GM23248 (cell line): ENCODE measurements around the gene CORO2B. TPM values are rescaled to one million over a fixed set of nuclear protein-coding genes. Genes with fewer than 3 reads are reported as not detected.

Experiments used
- DNase-seq: peaks from one replicate; pipeline ENCODE4 v3.0.0-alpha.2; 2015
- H2AFZ ChIP-seq: fragments of 200-600 bp; sonication (generic); 2 replicates; pipeline ENCODE4 v1.6.1; 2016; ENCODE audit warnings: antibody characterized with exemption
- H3F3A ChIP-seq: fragments of 200-600 bp; sonication (generic); 2 replicates; pipeline ENCODE4 v1.6.1; 2016; ENCODE audit warnings: mild to moderate bottlenecking, antibody characterized with exemption, mixed run types; ENCODE audit not compliant: insufficient read depth
- H3K27ac ChIP-seq: fragments of 200-600 bp; sonication (generic); 2 replicates; pipeline ENCODE4 v1.5.1; 2016; ENCODE audit warnings: mild to moderate bottlenecking
- H3K27me3 ChIP-seq: fragments of 200-600 bp; sonication (generic); replicated peaks from 2 replicates; pipeline ENCODE4 v1.6.1; 2016; ENCODE audit warnings: mild to moderate bottlenecking; ENCODE audit not compliant: insufficient read depth
- H3K36me3 ChIP-seq: fragments of 200-600 bp; sonication (generic); 2 replicates; pipeline ENCODE4 v1.6.1; 2016; ENCODE audit warnings: low read depth, mild to moderate bottlenecking
- H3K4me1 ChIP-seq: fragments of 200-600 bp; sonication (generic); 2 replicates; pipeline ENCODE4 v1.6.1; 2016; ENCODE audit warnings: mild to moderate bottlenecking; ENCODE audit not compliant: insufficient read depth
- H3K4me2 ChIP-seq: fragments of 200-600 bp; sonication (generic); one replicate; pipeline ENCODE4 v1.6.1; 2016; ENCODE audit warnings: mild to moderate bottlenecking; ENCODE audit not compliant: unreplicated experiment
- H3K4me3 ChIP-seq: fragments of 200-600 bp; sonication (generic); 2 replicates; pipeline ENCODE4 v1.5.1; 2016; ENCODE audit warnings: mild to moderate bottlenecking
- H3K79me2 ChIP-seq: fragments of 200-600 bp; sonication (generic); 2 replicates; pipeline ENCODE4 v1.6.1; 2016; ENCODE audit warnings: mild to moderate bottlenecking; ENCODE audit not compliant: insufficient read depth
- H3K9ac ChIP-seq: fragments of 200-600 bp; sonication (generic); 2 replicates; pipeline ENCODE4 v1.6.1; 2016; ENCODE audit warnings: mild to moderate bottlenecking
- H3K9me2 ChIP-seq: fragments of 200-600 bp; sonication (generic); 2 replicates; pipeline ENCODE4 v1.6.1; 2016; ENCODE audit warnings: mixed run types, mild to moderate bottlenecking, moderate library complexity; ENCODE audit not compliant: insufficient read depth
- H3K9me3 ChIP-seq: fragments of 200-600 bp; sonication (generic); one replicate; pipeline ENCODE4 v1.6.1; 2017; ENCODE audit warnings: low read depth
- H4K20me1 ChIP-seq: fragments of 200-600 bp; sonication (generic); 2 replicates; pipeline ENCODE4 v1.6.0; 2016; ENCODE audit not compliant: insufficient read depth
- EZH2 ChIP-seq: fragments of 200-600 bp; sonication (generic); IDR thresholded peaks from 2 replicates; pipeline ENCODE4 v1.6.1; 2018; ENCODE audit warnings: antibody characterized with exemption, mild to moderate bottlenecking; ENCODE audit not compliant: insufficient read depth, poor library complexity, severe bottlenecking
- EZH2phosphoT487 ChIP-seq: fragments of 200-600 bp; sonication (generic); IDR thresholded peaks from 2 replicates; pipeline ENCODE4 v1.6.1; 2018; ENCODE audit warnings: antibody characterized with exemption, moderate library complexity, mild to moderate bottlenecking, low read depth; ENCODE audit not compliant: insufficient read depth
- WGBS, 2 experiments: methylation state at CpG; one replicate each; pipeline ENCODE4 v1.1.6; 2015 to 2017; ENCODE audit warnings: low lambda C conversion rate in 2 of 2, low coverage in 1 of 2; ENCODE audit errors: missing lambda C conversion rate in 2 of 2; 5-methylcytosine and 5-hydroxymethylcytosine counted together
- in situ Hi-C: fragments of 300-500 bp; cut with MboI; formaldehyde crosslinking; loops from 2 replicates; pipeline ENCODE4 v1.15.0; 2020
- polyA plus RNA-seq: library from polyadenylated mRNA; unstranded; fragments of >200 nt; fragmentation: Nextera tagmentation; extraction: Ambion mirVana; gene quantifications from 2 replicates; pipeline ENCODE4 v1.2.1, GENCODE V29; 2016
- total RNA-seq: library from RNA; depleted of rRNA; stranded (reverse); fragments of >200 nt; shearing (Covaris generic); gene quantifications from 2 replicates; pipeline ENCODE4 v1.2.3, GENCODE V29; 2014

The CORO2B gene
- total and polyA plus RNA-seq, 2 experiments from 2014 or later = 2.7 to 7.7 TPM

GRCh38 chr15:68572921-68573320, 5.9 kb upstream of the CORO2B start:
- DNase-seq = no peak
- Histone ChIP-seq H3K4me1 (0 out of 2 replicates have a peak, but pooled peaks cover 3% of the 10 kb centered on the region), H3K4me3 (no peak overlapping the region), H3F3A (0 out of 2 replicates have a peak, but pooled peaks cover 7% of the 10 kb centered on the region), H3K9me3 (no peaks in the 10 kb centered on the region), H3K79me2 (no peaks in the 10 kb centered on the region; the same call in 1 of the 2 replicates), H3K27me3 (no peaks in the 10 kb centered on the region), H3K4me2 (no peak overlapping the region), H3K9me2 (no peaks in the 10 kb centered on the region), H4K20me1 (no peaks in the 10 kb centered on the region), H3K9ac (no peak overlapping the region), H3K36me3 (no peaks in the 10 kb centered on the region), H2AFZ (no peak overlapping the region), H3K27ac (no peak overlapping the region)
- no peak for TF ChIP-seq EZH2
- WGBS, 2 experiments = 74 to 87% methylated on average over 6 of the region's 6 CpGs
- in situ Hi-C loops = no loop called here

GRCh38 chr15:68574046-68574445, 4.7 kb upstream of the CORO2B start:
- Histone ChIP-seq H3K27me3 (no peaks in the 10 kb centered on the region), H3K36me3 (no peaks in the 10 kb centered on the region), H3K4me1 (0 out of 2 replicates have a peak, but pooled peaks cover 4% of the 10 kb centered on the region), H3K9me3 (no peaks in the 10 kb centered on the region), H2AFZ (no peak overlapping the region), H3K9me2 (no peaks in the 10 kb centered on the region), H3K9ac (no peak overlapping the region), H3K4me3 (no peak overlapping the region), H4K20me1 (no peaks in the 10 kb centered on the region), H3F3A (0 out of 2 replicates have a peak, but pooled peaks cover 7% of the 10 kb centered on the region), H3K27ac (no peak overlapping the region), H3K79me2 (no peaks in the 10 kb centered on the region; the same call in 1 of the 2 replicates), H3K4me2 (no peak overlapping the region)
- DNase-seq = no peak
- TF ChIP-seq EZH2phosphoT487 = no peak
- no peak for TF ChIP-seq EZH2
- in situ Hi-C loops = no loop called here
- WGBS, 2 experiments = 61 to 74% methylated on average over 4 of the region's 4 CpGs

- Histone ChIP-seq H3K9me3 (no peaks in the 10 kb centered on the region), H3F3A (0 out of 2 replicates have a peak, but pooled peaks cover 7% of the 10 kb centered on the region), H3K36me3 (no peaks in the 10 kb centered on the region), H2AFZ (no peak overlapping the region), H3K9ac (no peak overlapping the region), H3K4me1 (0 out of 2 replicates have a peak, but pooled peaks cover 4% of the 10 kb centered on the region), H3K9me2 (no peaks in the 10 kb centered on the region), H3K27ac (no peak overlapping the region), H4K20me1 (no peaks in the 10 kb centered on the region), H3K4me3 (no peak overlapping the region), H3K79me2 (peaks cover 3% of the 10 kb centered on the region), H3K4me2 (no peak overlapping the region), H3K27me3 (no peaks in the 10 kb centered on the region)
- TF ChIP-seq EZH2 (no peak), EZH2phosphoT487 (no peak)
- no peak for DNase-seq
- WGBS, 2 experiments = 81 to 88% methylated on average over 6 of the region's 6 CpGs
- in situ Hi-C loops = no loop called here
These were observed 4.2 kb upstream of the CORO2B start for GRCh38 chr15:68574629-68575028.

GRCh38 chr15:68576235-68576892, 2.4 kb upstream of the CORO2B start:
- peaks cover 7% of the 10 kb centered on the region for H3K79me2 ChIP-seq
- H3K9me2 ChIP-seq = no peaks in the 10 kb centered on the region
- no peak for DNase-seq
- no peaks in the 10 kb centered on the region for H3K36me3 ChIP-seq
- no peak overlapping the region for H3K27ac ChIP-seq
- H3K9ac ChIP-seq = no peak overlapping the region
- no peak overlapping the region for H3K4me3 ChIP-seq
- H3K9me3 ChIP-seq = no peaks in the 10 kb centered on the region
- 87% methylated on average over 5 of the region's 5 CpGs for WGBS, 2 experiments
- TF ChIP-seq EZH2phosphoT487 (no peak), EZH2 (no peak)
- H3K4me2 ChIP-seq = no peak overlapping the region
- no peaks in the 10 kb centered on the region for H4K20me1 ChIP-seq
- H3K4me1 ChIP-seq = peaks cover 8% of the 10 kb centered on the region; the same call in 1 of the 2 replicates
- H3F3A ChIP-seq = 0 out of 2 replicates have a peak, but pooled peaks cover 7% of the 10 kb centered on the region
- H3K27me3 ChIP-seq = no peaks in the 10 kb centered on the region
- H2AFZ ChIP-seq = no peak overlapping the region
- in situ Hi-C loops = no loop called here
